Inflammatory macrophage (primary cell): ENCODE measurements around the gene CCDC39.
A peak's percentile ranks its signal among the peaks of the same experiment; 100 is the strongest.

ENCODE experiments used
- DNase-seq, 2 donors: peaks; one replicate each; pipeline ENCODE4 v3.0.0-alpha.2; 2020 to 2022
- total RNA-seq, 18 experiments: gene quantifications; one replicate each; lab custom pipeline; 2026; ENCODE audit warnings: mixed read lengths in 6 of 18, inconsistent platforms in 2 of 18; lab: John Stamatoyannopoulos, UW

The CCDC39 gene
- 0 to 0.23 (median 0) reads per million in 18 experiments for total RNA-seq

DNA sequence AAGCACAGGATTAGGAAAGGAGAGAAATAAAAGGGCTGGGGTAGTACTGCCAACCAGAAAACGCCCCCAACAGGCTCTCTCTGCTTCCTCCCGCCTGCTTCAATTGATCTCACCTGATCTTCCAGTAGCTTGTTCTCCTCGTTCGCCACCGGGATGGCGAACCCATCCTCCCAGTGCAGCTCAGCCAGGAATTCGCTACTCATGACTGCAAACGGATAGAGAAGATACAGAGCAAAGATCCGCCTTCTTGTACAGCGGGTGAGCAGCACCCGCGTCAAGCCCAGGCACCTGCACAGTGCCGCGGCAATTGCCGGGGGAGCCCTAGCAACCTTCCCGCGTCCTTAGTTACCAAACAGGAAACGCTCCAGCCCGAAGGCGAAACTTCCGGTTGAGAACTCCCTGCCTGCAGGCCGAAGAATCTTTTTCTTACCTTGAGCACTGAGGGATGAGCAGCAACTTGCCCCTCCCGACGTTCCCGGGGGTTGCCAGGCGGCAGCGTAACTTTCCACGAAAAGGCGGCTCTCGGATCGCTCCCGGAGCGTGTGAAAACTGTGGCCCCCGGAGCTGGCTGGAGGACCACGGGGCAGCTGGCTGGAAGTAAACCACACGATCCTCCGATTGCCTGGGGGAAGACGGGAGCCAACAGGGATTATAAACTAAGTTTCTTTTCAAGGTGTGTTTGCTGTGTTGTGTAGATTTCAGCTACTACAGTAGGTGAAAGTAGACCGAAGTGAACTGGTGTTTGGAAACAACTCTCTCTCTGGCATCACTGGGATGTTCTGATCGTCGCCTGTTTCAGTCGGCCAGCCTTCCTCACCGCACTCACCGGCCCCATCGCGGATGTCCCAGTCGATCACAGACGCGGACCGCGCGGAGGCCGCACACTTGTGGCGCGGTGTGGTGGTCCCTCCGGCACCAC, at the start of gene CCDC39:
CCDC39 (minus strand) TSS at position 312 of the 919 bp plus-strand sequence; CDS start at position 203, 109 bp downstream.
- peak in 1 of 2 donors; percentile 14 for DNase-seq

- DNase-seq = no peak
Measured at GRCh38 chr3:180720012-180720411, 40.7 kb upstream of the CCDC39 start.

GRCh38 chr3:180707896-180708295, 28.6 kb upstream of the CCDC39 start:
- no peak for DNase-seq

DNA sequence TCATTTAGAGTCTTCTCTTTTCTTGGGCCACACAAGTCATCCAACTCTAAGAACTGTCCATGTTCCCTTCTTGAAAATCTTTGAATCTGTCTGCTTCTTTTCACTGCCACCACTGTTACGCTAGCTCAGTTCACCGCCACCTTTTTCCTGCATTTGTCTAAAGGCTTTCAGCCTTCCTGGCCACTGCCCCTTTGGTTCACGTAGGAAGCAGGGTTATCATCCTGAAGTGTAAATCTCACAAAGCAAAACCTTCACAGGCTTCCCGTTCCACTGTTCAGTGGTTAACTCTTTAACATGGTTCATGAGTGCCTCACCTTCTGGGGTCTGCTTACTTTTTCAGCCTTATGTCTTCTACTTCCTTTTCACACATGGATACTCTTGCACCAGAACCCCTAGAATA, 26.3 kb upstream of the CCDC39 start:
- DNase-seq = no peak

- no peak for DNase-seq
Measured at GRCh38 chr3:180704532-180704931, 25.2 kb upstream of the CCDC39 start.

- DNase-seq = no peak
Measured at GRCh38 chr3:180700941-180701340, 21.7 kb upstream of the CCDC39 start.

- DNase-seq = no peak
Measured at GRCh38 chr3:180698760-180699270, 19.5 kb upstream of the CCDC39 start.

- DNase-seq = no peak
Measured at GRCh38 chr3:180694321-180694720, 15.0 kb upstream of the CCDC39 start.

GRCh38 chr3:180693656-180694055, 14.4 kb upstream of the CCDC39 start:
- no peak for DNase-seq

DNA sequence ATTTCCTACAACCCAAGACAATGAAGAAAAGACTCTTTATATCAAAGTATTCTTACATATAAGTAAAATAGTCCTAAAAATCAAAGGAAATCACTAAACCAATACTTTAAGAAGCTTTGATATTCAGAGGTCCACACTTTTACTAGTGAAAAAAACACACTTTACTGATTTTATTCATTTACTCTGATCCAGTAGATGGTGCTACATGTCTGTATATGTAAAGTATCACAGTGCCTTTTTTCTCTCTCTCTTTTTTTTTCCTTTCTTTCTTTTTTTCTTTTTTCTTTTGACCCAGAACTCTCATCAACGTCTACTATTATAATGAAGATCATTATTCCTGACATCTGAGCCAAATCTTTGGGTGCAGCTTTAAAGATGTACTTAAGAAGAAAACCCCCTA, 10.8 kb upstream of the CCDC39 start:
- DNase-seq = no peak

GRCh38 chr3:180684807-180685206, 5.5 kb upstream of the CCDC39 start:
- DNase-seq = no peak

DNA sequence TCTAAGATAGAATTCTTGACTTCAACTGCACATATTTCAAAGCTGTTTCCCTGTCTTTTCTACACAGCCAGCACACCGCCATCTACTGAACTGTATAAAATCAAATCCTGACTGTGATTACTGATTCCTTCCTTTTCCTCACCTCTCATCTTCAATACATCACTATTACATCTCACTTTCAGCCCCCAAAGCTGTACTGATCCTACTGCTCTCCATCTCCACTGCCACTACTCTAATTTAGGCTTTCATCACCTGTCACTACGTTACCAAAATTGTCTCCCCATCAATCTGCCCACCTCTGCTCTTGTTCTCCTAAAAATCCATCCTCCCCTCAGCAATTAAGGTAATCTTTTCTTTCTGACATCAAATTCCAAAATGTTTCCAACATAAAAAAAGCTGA, 4.5 kb upstream of the CCDC39 start:
- no peak for DNase-seq

GRCh38 chr3:180680097-180680430, 775 bp upstream of the CCDC39 start:
- DNase-seq = no peak

GRCh38 chr3:180678231-180678630, 1.1 kb downstream of the CCDC39 start:
- DNase-seq = no peak

DNA sequence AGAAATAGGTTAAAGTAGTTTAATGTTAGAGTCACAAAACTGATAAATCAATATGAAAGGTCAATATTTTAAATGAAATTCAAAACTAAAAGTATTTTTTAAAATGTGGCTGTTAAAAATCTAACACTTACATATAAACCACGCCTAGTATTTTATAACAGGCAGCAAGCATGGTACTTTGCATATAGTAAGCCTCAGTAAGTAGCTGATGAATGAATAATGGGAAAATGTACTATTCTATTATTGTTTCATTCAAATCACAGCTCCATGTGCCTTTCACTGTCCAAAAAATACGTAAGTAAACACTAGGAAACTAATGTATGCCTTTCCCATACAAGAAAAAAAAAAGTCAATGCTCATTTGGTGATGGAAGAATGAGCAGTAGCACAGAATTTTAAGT, 17.8 kb downstream of the CCDC39 start:
- DNase-seq = no peak

DNA sequence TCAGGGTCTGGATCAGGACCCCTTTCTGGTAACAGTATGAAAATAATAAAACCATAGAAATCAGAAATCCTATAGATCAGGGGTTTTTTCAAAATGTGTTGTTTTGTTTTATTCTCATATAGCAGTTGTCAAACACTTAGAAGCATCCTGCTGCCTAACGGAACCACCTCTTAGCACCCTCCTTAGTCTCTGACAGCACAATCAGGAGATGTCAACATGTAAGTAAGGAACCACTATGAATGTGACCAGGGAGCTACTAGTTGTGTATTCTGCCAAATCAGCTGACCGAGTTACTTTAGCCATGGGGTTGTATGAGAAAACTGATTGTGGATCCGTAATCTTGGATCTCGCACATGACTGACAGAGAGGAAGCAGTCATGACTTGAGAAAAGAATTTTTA, 22.2 kb downstream of the CCDC39 start:
- no peak for DNase-seq

- DNase-seq = no peak
Measured at GRCh38 chr3:180656406-180656805, 22.9 kb downstream of the CCDC39 start.

GRCh38 chr3:180646187-180646790, 33.0 kb downstream of the CCDC39 start:
- no peak for DNase-seq

GRCh38 chr3:180640987-180641386, 38.3 kb downstream of the CCDC39 start:
- no peak for DNase-seq

DNA sequence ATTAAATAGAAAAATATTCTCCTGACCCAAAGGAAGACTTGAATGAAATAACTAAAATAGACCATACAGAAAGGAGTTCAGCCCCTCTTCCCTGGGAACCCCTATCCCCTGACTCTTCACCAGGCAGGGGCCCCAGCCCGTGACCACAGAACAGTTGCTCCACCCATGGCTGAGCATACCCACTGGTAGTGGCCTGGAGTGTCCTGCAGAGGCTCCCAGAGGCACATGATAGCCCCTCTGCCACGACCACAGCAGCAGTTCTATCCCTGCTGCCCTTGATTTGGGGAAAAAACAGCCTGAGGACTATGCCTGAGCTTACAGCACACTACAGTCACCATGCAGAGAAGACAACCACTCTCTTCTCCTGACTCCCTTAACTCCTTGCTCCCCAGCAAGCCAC, 45.6 kb downstream of the CCDC39 start:
- DNase-seq = no peak

DNA sequence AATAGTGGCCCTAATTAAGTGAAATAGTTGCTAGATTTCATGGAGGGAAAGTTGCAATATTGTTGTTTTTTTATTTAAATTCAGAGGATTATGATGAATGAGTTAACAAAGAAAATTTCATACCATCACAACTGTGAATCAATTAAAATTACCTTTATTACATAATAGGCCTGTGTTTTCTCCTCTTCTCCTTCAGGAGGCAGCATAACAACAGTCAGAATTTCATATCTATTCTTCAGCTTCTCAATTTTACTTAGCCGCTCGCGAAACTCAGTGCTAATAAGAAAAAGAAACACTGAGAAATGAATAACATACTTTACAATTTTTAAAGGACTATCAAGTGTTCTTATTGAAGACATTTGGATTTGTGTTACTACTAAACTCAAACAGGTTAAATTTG, 48.0 kb downstream of the CCDC39 start:
- DNase-seq = no peak

- DNase-seq = no peak
Measured at GRCh38 chr3:180630371-180630770, 48.9 kb downstream of the CCDC39 start.

DNA sequence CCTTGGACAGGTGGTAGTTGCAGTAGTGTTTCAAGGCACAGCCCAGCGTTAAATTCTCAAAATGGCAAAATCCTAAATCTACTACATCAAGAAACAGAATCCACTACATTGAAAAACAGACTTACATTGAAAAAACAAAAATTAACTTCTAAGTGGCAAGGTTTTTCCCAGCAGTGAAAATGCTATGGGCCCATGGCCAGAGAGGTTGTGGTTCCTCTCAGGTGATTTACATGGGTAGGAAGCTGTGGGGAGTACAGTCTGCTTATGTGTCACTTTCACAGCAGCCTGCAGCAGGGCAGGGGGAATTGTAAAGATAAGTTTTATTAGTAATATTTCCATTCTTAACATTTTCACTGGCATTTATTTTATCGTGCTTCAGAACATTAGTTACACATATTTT, 52.4 kb downstream of the CCDC39 start:
- no peak for DNase-seq

DNA sequence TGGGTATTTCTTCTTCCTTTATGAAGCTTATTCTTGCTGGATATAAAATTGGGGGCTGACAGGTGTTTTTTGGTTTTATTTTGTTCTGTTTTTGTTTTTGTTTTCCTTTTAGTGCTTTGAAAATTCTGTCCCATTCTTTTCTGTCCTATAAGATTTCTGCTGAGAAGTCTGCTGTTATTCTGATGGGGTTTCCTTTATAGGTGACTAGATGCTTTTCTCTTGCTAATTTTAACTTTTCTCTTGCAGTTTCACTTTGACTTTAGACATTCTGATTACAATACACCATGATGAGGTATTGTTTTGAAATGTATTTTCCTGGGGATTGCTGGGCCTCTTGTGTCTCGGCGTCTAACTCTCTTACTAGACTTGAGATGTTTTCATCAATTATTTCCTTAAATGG, 54.6 kb downstream of the CCDC39 start:
- DNase-seq = no peak
